NT2/D1 (cell line): ENCODE measurements around the gene TNS1.

Experiments
- DNase-seq: peaks from one replicate; pipeline ENCODE4 v3.0.0-alpha.2; 2011; ENCODE audit warnings: low read depth, low spot score
- H3K27me3 ChIP-seq: 2 replicates; pipeline ENCODE4 v1.6.0; 2011; ENCODE audit warnings: mild to moderate bottlenecking; ENCODE audit not compliant: insufficient read length, insufficient read depth
- H3K36me3 ChIP-seq: 2 replicates; pipeline ENCODE4 v1.6.1; 2011; ENCODE audit warnings: mild to moderate bottlenecking, low read length, mixed read lengths; ENCODE audit not compliant: insufficient read depth, insufficient read length
- H3K4me1 ChIP-seq: 2 replicates; pipeline ENCODE4 v1.5.1; 2011; ENCODE audit not compliant: insufficient read depth, insufficient read length
- H3K4me3 ChIP-seq: 2 replicates; pipeline ENCODE4 v1.5.1; 2011; ENCODE audit warnings: low read depth; ENCODE audit not compliant: insufficient read length
- H3K9ac ChIP-seq: 2 replicates; pipeline ENCODE4 v1.6.0; 2011; ENCODE audit warnings: low read depth; ENCODE audit not compliant: insufficient read length
- H3K9me3 ChIP-seq: 2 replicates; pipeline ENCODE4 v1.5.1; 2011; ENCODE audit warnings: mild to moderate bottlenecking, low read length; ENCODE audit not compliant: insufficient read depth
- SUZ12 ChIP-seq: IDR thresholded peaks from 2 replicates; pipeline ENCODE4 v1.6.1; 2011; ENCODE audit not compliant: insufficient read length, insufficient read depth; ENCODE audit errors: extremely low read depth
- YY1 ChIP-seq: IDR thresholded peaks from 2 replicates; pipeline ENCODE4 v1.6.1; 2011; ENCODE audit not compliant: insufficient read length, insufficient read depth
- ZNF274 ChIP-seq: IDR thresholded peaks from 2 replicates; pipeline ENCODE4 v1.6.1; 2011; ENCODE audit warnings: mild to moderate bottlenecking, low read depth, low read length

Gene TNS1

DNA sequence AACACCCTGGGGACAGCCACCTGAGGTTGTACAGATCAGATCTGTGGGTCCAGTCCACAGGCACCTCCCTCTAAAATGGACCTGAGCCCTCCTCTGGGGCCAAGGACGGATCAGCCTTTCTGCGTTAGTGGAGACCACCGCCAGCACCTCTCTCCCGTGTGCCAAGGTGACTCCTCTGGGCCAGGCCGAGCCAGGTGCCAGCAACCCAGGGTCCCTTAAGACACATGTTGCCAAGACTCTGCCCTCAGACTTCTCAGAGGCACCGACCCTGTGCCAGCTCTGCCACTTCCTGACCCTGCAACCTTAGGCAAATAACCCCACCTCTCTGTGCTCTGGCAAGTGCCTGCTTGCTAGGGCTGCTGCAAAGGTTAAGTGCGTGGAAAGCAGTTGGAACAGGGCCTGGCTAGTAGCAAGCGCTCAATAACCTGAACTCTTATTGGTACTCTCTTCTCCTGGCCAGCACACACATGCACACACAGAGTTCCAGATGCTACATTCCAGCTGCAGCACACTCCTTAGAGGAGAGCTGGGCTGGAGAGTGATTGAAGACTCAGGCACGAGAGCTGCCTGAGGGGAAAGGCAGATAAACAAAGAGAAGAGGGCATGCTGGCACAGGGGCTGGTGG, 105.6 kb downstream of the TNS1 start:
- H3K36me3 ChIP-seq: peaks cover 55% of the 10 kb centered on the region
- H3K9me3 ChIP-seq: no peaks in the 10 kb centered on the region
- no peaks in the 10 kb centered on the region for H3K27me3 ChIP-seq
- H3K4me3 ChIP-seq: no peak overlapping the region
- no peak for DNase-seq
- H3K4me1 ChIP-seq: peaks cover 8% of the 10 kb centered on the region
- TF ChIP-seq YY1: no peak
- TF ChIP-seq SUZ12: no peak
- no peak for TF ChIP-seq ZNF274
- H3K9ac ChIP-seq: no peak overlapping the region

GRCh38 chr2:217895070-217895635, 107.6 kb downstream of the TNS1 start:
- DNase-seq: no peak
- no peaks in the 10 kb centered on the region for H3K9me3 ChIP-seq
- peaks cover 4% of the 10 kb centered on the region for H3K4me1 ChIP-seq
- no peak overlapping the region for H3K4me3 ChIP-seq
- H3K27me3 ChIP-seq: no peaks in the 10 kb centered on the region
- TF ChIP-seq YY1: no peak
- TF ChIP-seq SUZ12: no peak
- TF ChIP-seq ZNF274: no peak
- peaks cover 70% of the 10 kb centered on the region for H3K36me3 ChIP-seq
- no peak overlapping the region for H3K9ac ChIP-seq

DNA sequence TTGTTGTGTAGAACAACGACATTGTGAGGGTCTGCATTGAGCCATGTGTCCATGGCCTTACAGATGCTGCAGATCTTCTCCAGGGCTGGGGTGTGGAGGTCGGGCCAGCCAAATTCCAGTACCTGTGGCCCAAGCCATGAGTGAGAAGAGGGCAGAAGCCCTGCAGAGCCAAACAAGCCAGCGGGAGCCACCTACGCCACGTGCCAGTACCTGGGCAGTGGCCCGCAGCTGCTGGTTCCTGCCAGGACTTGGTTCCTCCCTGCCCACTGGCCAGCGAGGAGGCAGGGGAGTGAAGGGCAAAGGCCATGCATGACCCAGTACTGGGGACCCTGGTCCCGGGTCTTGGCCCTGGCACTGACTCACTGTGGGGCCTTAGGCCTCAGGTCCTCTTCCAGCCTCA, 109.4 kb downstream of the TNS1 start:
- Histone ChIP-seq H3K27me3 (no peaks in the 10 kb centered on the region), H3K9me3 (no peaks in the 10 kb centered on the region), H3K4me3 (no peak overlapping the region), H3K36me3 (peaks cover 86% of the 10 kb centered on the region), H3K4me1 (no peaks in the 10 kb centered on the region), H3K9ac (no peak overlapping the region)
- TF ChIP-seq YY1 (no peak), SUZ12 (no peak), ZNF274 (no peak)
- no peak for DNase-seq

- Histone ChIP-seq H3K4me3 (no peak overlapping the region), H3K4me1 (no peaks in the 10 kb centered on the region), H3K9ac (peak overlapping the region; percentile 8), H3K36me3 (peaks cover 90% of the 10 kb centered on the region), H3K27me3 (no peaks in the 10 kb centered on the region), H3K9me3 (no peaks in the 10 kb centered on the region)
- TF ChIP-seq SUZ12: no peak
- DNase-seq: no peak
These were observed 110.2 kb downstream of the TNS1 start for GRCh38 chr2:217892560-217892959.

GRCh38 chr2:217890445-217890844, 112.3 kb downstream of the TNS1 start:
- Histone ChIP-seq H3K9ac (no peak overlapping the region), H3K9me3 (no peaks in the 10 kb centered on the region), H3K36me3 (peaks cover 85% of the 10 kb centered on the region), H3K4me3 (no peak overlapping the region), H3K4me1 (peaks cover 2% of the 10 kb centered on the region), H3K27me3 (no peaks in the 10 kb centered on the region)
- TF ChIP-seq YY1: no peak
- no peak for TF ChIP-seq ZNF274
- TF ChIP-seq SUZ12: no peak
- DNase-seq: no peak

DNA sequence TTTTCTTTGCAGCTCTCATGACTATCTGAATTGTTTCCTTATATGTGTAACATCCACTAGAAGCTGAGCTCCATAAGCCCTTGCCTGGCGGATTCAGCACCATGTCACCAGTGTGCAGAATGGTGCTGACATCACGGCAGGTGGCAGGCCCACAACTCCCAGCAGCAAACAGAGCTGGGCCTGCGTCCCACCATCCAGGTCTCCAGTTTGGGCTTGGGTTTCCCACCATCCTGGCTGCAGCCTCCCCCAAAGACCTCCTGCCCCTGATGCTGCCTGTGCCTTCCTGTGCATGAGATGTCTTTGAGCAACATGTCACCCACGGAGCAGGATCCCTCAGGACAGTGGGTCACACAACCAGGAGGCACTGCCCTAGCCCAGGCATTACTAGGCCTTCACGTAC, 113.1 kb downstream of the TNS1 start:
- no peaks in the 10 kb centered on the region for H3K27me3 ChIP-seq
- no peak overlapping the region for H3K9ac ChIP-seq
- H3K36me3 ChIP-seq: peaks cover 84% of the 10 kb centered on the region
- TF ChIP-seq YY1: no peak
- TF ChIP-seq SUZ12: no peak
- no peak for TF ChIP-seq ZNF274
- H3K4me3 ChIP-seq: no peak overlapping the region
- H3K4me1 ChIP-seq: peaks cover 2% of the 10 kb centered on the region
- H3K9me3 ChIP-seq: no peaks in the 10 kb centered on the region
- no peak for DNase-seq

- Histone ChIP-seq H3K9me3 (no peaks in the 10 kb centered on the region), H3K9ac (no peak overlapping the region), H3K27me3 (no peaks in the 10 kb centered on the region), H3K4me3 (no peak overlapping the region), H3K4me1 (peaks cover 2% of the 10 kb centered on the region), H3K36me3 (peaks cover 73% of the 10 kb centered on the region)
- no peak for DNase-seq
- no peak for TF ChIP-seq YY1
- no peak for TF ChIP-seq ZNF274
- TF ChIP-seq SUZ12: no peak
These were observed 114.7 kb downstream of the TNS1 start for GRCh38 chr2:217887841-217888701.

- DNase-seq: peak; percentile 77
- Histone ChIP-seq H3K4me1 (peaks cover 2% of the 10 kb centered on the region), H3K4me3 (no peak overlapping the region), H3K9me3 (no peaks in the 10 kb centered on the region), H3K9ac (no peak overlapping the region), H3K27me3 (no peaks in the 10 kb centered on the region), H3K36me3 (peaks cover 63% of the 10 kb centered on the region)
- TF ChIP-seq ZNF274 (no peak), YY1 (no peak), SUZ12 (no peak)
These were observed 116.0 kb downstream of the TNS1 start for GRCh38 chr2:217886720-217887309.
